ENCODE results near the gene HRC.

DNA sequence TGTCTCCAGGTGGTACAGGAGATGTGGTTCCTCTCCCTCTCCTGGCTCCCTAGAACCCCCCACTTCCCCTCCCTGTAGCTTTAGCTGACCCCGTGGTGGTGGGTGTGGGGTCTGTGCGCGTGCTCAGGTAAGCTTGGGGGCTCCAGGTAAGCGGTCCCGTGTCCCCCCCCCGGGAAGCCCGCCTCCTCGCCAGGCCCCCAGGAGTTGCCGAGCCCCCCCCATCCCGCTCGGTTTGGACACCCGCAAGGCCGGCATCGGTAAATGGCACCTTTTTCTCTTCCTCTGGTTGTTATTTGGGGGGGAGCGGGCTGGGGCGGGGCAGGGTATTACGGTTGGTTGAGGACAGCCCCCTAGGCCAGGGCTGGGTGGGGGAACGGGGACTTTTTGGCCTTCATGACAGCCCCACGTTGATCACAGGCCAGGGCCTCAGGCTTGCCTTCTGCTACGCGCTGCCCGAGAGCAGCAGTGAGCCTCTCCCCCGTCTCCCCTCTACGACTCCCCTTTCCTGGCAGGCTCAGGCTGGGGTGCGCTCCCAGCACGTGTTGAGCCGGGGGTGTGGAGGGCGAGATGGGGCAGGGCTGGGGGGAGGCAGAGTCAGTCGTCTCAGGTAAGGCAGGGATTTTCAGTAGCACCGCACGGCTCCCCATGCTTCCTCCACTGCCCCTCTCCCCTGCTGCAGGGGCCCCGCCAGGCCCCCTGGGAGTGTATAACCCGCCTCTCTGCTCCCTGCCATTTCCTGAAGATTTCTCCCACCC lies 51.7 kb downstream of the HRC start:
- no peak for TF ChIP-seq EZH2 (IDR thresholded peaks at IDR 0.05; ENCODE audit: low read depth)
- TF ChIP-seq, protein P1, sequence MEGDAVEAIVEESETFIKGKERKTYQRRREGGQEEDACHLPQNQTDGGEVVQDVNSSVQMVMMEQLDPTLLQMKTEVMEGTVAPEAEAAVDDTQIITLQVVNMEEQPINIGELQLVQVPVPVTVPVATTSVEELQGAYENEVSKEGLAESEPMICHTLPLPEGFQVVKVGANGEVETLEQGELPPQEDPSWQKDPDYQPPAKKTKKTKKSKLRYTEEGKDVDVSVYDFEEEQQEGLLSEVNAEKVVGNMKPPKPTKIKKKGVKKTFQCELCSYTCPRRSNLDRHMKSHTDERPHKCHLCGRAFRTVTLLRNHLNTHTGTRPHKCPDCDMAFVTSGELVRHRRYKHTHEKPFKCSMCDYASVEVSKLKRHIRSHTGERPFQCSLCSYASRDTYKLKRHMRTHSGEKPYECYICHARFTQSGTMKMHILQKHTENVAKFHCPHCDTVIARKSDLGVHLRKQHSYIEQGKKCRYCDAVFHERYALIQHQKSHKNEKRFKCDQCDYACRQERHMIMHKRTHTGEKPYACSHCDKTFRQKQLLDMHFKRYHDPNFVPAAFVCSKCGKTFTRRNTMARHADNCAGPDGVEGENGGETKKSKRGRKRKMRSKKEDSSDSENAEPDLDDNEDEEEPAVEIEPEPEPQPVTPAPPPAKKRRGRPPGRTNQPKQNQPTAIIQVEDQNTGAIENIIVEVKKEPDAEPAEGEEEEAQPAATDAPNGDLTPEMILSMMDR (conservative IDR thresholded peaks at IDR 0.05) = no peak
